Trophoblast cell (in vitro differentiated cells and primary cell): ENCODE measurements around the gene CHST11.

Source experiments
- DNase-seq, 2 donors: peaks; one replicate each; pipeline ENCODE4 v3.0.0-alpha.2; 2016
- H2AFZ ChIP-seq: 2 replicates; pipeline ENCODE4 v1.6.1; 2013; ENCODE audit warnings: low read length, moderate library complexity, mild to moderate bottlenecking; ENCODE audit not compliant: insufficient read depth, poor library complexity
- H2AK5ac ChIP-seq: 2 replicates; pipeline ENCODE4 v1.6.1; 2013; ENCODE audit warnings: mild to moderate bottlenecking, low read length
- H2BK120ac ChIP-seq: 2 replicates; pipeline ENCODE4 v1.6.1; 2013; ENCODE audit warnings: low read length, mild to moderate bottlenecking, moderate library complexity; ENCODE audit not compliant: insufficient read depth, poor library complexity
- H2BK12ac ChIP-seq: 2 replicates; pipeline ENCODE4 v1.6.1; 2013; ENCODE audit warnings: mild to moderate bottlenecking, low read length, moderate library complexity
- H2BK5ac ChIP-seq: 2 replicates; pipeline ENCODE4 v1.6.1; 2013; ENCODE audit warnings: low read length, low read depth, moderate library complexity, mild to moderate bottlenecking; ENCODE audit not compliant: poor library complexity
- H3K14ac ChIP-seq: 2 replicates; pipeline ENCODE4 v1.6.1; 2013; ENCODE audit warnings: mild to moderate bottlenecking, low read length
- H3K18ac ChIP-seq: 2 replicates; pipeline ENCODE4 v1.6.1; 2013; ENCODE audit warnings: mild to moderate bottlenecking, low read length
- H3K23ac ChIP-seq: 2 replicates; pipeline ENCODE4 v1.6.1; 2013; ENCODE audit warnings: low read length
- H3K27ac ChIP-seq: 2 replicates; pipeline ENCODE4 v1.5.1; 2013; ENCODE audit warnings: low read depth, mild to moderate bottlenecking, inconsistent platforms, low read length, moderate library complexity
- H3K27me3 ChIP-seq: 2 replicates; pipeline ENCODE4 v1.6.1; 2013; ENCODE audit warnings: inconsistent platforms, mild to moderate bottlenecking, low read length, moderate library complexity; ENCODE audit not compliant: insufficient read depth
- H3K36me3 ChIP-seq, 2 experiments: 1 replicate in 1 of 2; 2 replicates in 1 of 2; pipeline ENCODE4 v1.6.1; 2013; ENCODE audit warnings: low read length in 2 of 2, mild to moderate bottlenecking in 2 of 2, moderate library complexity in 1 of 2; ENCODE audit not compliant: insufficient read depth in 2 of 2, control insufficient read depth in 1 of 2
- H3K4ac ChIP-seq: 2 replicates; pipeline ENCODE4 v1.6.1; 2013; ENCODE audit warnings: low read depth, mild to moderate bottlenecking, low read length, moderate library complexity
- H3K4me1 ChIP-seq, 2 experiments: 1 replicate in 1 of 2; 2 replicates in 1 of 2; pipeline ENCODE4 v1.6.1; 2013; ENCODE audit warnings: low read length in 2 of 2, mild to moderate bottlenecking in 2 of 2, moderate library complexity in 1 of 2; ENCODE audit not compliant: insufficient read depth in 2 of 2, control insufficient read depth in 1 of 2
- H3K4me2 ChIP-seq: 2 replicates; pipeline ENCODE4 v1.6.1; 2013; ENCODE audit warnings: inconsistent platforms, mild to moderate bottlenecking, low read length, moderate library complexity
- H3K4me3 ChIP-seq: 2 replicates; pipeline ENCODE4 v1.5.1; 2013; ENCODE audit warnings: mild to moderate bottlenecking, low read depth, low read length, inconsistent platforms
- H3K79me1 ChIP-seq: one replicate; pipeline ENCODE4 v1.6.1; 2013; ENCODE audit warnings: low read length
- H3K79me2 ChIP-seq: 2 replicates; pipeline ENCODE4 v1.6.1; 2013; ENCODE audit warnings: low read length, mild to moderate bottlenecking; ENCODE audit not compliant: control insufficient read depth, insufficient read depth, poor library complexity
- H3K9ac ChIP-seq: 2 replicates; pipeline ENCODE4 v1.6.1; 2013; ENCODE audit warnings: mild to moderate bottlenecking, low read length
- H3K9me3 ChIP-seq: 2 replicates; pipeline ENCODE4 v1.6.1; 2013; ENCODE audit warnings: low read depth, mild to moderate bottlenecking, control low read depth, inconsistent platforms, low read length; ENCODE audit not compliant: insufficient read depth
- H4K12ac ChIP-seq: 2 replicates; pipeline ENCODE4 v1.6.1; 2013; ENCODE audit warnings: low read depth, mild to moderate bottlenecking, low read length, moderate library complexity
- H4K8ac ChIP-seq: 2 replicates; pipeline ENCODE4 v1.6.1; 2013; ENCODE audit warnings: low read depth, mild to moderate bottlenecking, low read length, moderate library complexity
- H4K91ac ChIP-seq: one replicate; pipeline ENCODE4 v1.6.1; 2013; ENCODE audit warnings: low read depth, mild to moderate bottlenecking, low read length, moderate library complexity
- WGBS: extraction: QIAGEN DNeasy Blood & Tissue Kit; methylation state at CpG from one replicate; pipeline ENCODE4 v1.1.7; 2013; ENCODE audit warnings: missing lambda C conversion rate; ENCODE audit not compliant: insufficient read length, insufficient coverage; ENCODE audit errors: extremely low coverage; 5-methylcytosine and 5-hydroxymethylcytosine counted together

The CHST11 gene

DNA sequence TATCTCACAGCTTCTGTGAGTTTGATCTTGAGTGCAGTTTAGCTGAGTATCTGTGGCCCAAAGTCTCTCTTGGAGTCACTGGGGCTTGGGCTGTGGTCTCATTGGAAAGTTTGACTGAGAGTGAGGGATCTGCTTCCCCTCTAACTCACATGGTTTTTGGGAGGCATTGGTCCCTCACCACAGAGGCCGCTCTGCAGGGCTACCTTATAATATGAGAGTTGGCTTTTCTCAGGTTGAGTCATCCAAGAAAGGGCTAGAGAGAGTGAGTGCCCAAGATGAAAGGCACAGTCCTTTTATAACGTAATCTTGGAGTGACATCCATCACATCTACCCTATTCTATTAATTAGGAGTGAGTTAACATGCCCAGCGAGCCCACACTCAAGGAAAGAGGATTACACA is 325.5 kb downstream of the CHST11 start:
- Histone ChIP-seq H4K8ac (no peak overlapping the region), H3K18ac (no peak overlapping the region), H4K91ac (no peak overlapping the region), H3K36me3 (no peaks in the 10 kb centered on the region), H3K27me3 (no peaks in the 10 kb centered on the region), H3K9ac (no peak overlapping the region), H2AFZ (no peak overlapping the region), H3K27ac (no peak overlapping the region), H2AK5ac (no peak overlapping the region), H4K12ac (no peak overlapping the region), H3K79me2 (no peaks in the 10 kb centered on the region), H2BK120ac (no peak overlapping the region), H2BK12ac (no peak overlapping the region), H3K4ac (no peak overlapping the region), H3K14ac (no peak overlapping the region), H3K4me2 (no peak overlapping the region), H3K79me1 (no peaks in the 10 kb centered on the region), H3K23ac (no peak overlapping the region), H2BK5ac (no peak overlapping the region), H3K4me3 (no peak overlapping the region), H3K4me1 (no peaks in the 10 kb centered on the region), H3K9me3 (peaks cover 6% of the 10 kb centered on the region)
- no CpG with 5 or more reads among the region's 3 CpGs for WGBS
- no peak for DNase-seq

DNA sequence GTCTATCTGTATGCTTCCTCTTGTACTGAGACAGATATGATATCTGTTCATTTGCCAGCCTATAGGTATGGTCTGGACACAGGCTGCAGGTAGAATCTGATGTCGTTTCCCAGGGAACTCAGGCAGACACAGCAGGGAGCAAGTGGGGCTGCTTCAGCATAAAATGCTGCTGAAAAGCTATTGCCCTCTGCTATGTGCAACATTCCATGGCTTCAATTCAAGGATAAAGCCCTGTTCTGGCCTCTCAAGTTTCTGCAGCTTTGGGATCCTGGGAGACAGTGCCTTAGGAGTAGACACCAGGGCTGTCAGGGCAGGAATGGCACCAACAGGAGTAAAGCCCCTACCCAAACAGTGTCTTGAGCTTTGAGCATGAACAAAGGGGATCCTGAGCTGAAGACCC is 327.8 kb downstream of the CHST11 start:
- H3K27me3 ChIP-seq = no peaks in the 10 kb centered on the region
- H3K23ac ChIP-seq = no peak overlapping the region
- H3K27ac ChIP-seq = no peak overlapping the region
- no peak for DNase-seq
- no peak overlapping the region for H2BK12ac ChIP-seq
- no peak overlapping the region for H2BK120ac ChIP-seq
- H4K12ac ChIP-seq = no peak overlapping the region
- H2BK5ac ChIP-seq = no peak overlapping the region
- H3K4me1 ChIP-seq = peaks cover 0 to 3% of the 10 kb centered on the region in 2 experiments
- no peak overlapping the region for H3K9ac ChIP-seq
- H4K91ac ChIP-seq = no peak overlapping the region
- no peak overlapping the region for H3K4me3 ChIP-seq
- no peaks in the 10 kb centered on the region for H3K36me3 ChIP-seq
- no peak overlapping the region for H2AFZ ChIP-seq
- H3K4ac ChIP-seq = no peak overlapping the region
- H3K4me2 ChIP-seq = no peak overlapping the region
- no peaks in the 10 kb centered on the region for H3K79me1 ChIP-seq
- H3K18ac ChIP-seq = no peak overlapping the region
- H2AK5ac ChIP-seq = no peak overlapping the region
- H4K8ac ChIP-seq = no peak overlapping the region
- H3K79me2 ChIP-seq = no peaks in the 10 kb centered on the region
- WGBS = no CpG with 5 or more reads among the region's 1 CpG
- peaks cover 6% of the 10 kb centered on the region for H3K9me3 ChIP-seq
- H3K14ac ChIP-seq = no peak overlapping the region

GRCh38 chr12:104785886-104786285 is 329.1 kb downstream of the CHST11 start:
- no CpG with 5 or more reads among the region's 5 CpGs for WGBS
- Histone ChIP-seq H2BK12ac (no peak overlapping the region), H4K12ac (no peak overlapping the region), H2AK5ac (no peak overlapping the region), H4K8ac (no peak overlapping the region), H3K14ac (no peak overlapping the region), H3K9me3 (peaks cover 2% of the 10 kb centered on the region), H2AFZ (no peak overlapping the region), H3K4me3 (no peak overlapping the region), H3K36me3 (no peaks in the 10 kb centered on the region), H3K79me2 (no peaks in the 10 kb centered on the region), H3K27me3 (no peaks in the 10 kb centered on the region), H3K9ac (no peak overlapping the region), H3K18ac (no peak overlapping the region), H3K27ac (no peak overlapping the region), H3K79me1 (no peaks in the 10 kb centered on the region), H3K4ac (no peak overlapping the region), H4K91ac (no peak overlapping the region), H3K4me2 (no peak overlapping the region), H3K4me1 (peaks cover 0 to 5% of the 10 kb centered on the region in 2 experiments), H3K23ac (no peak overlapping the region), H2BK120ac (no peak overlapping the region), H2BK5ac (no peak overlapping the region)
- no peak for DNase-seq

DNA sequence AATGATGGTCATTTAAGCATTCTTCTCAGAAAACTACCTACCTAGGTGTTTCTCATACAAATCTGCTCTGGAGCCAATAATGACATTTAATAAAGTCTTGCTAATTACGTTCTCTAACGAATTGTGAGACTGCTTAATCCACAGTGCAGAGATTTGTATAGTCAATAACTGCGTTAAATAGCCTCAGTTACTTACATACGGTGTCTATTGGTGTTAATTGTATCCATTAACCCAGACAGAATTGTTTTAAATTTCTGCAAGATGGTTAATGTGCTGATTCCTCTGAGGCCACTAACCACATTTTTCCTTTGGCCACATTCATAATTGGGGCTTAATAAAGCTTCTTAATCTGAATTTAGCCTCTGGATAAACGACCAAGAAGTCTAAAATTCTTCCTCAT is 329.6 kb downstream of the CHST11 start:
- no peak overlapping the region for H3K4me2 ChIP-seq
- H3K79me1 ChIP-seq = no peaks in the 10 kb centered on the region
- H4K91ac ChIP-seq = no peak overlapping the region
- no peak overlapping the region for H2AFZ ChIP-seq
- no peak overlapping the region for H3K18ac ChIP-seq
- peaks cover 2% of the 10 kb centered on the region for H3K9me3 ChIP-seq
- no peak for DNase-seq
- no peaks in the 10 kb centered on the region for H3K27me3 ChIP-seq
- H3K9ac ChIP-seq = no peak overlapping the region
- no peak overlapping the region for H4K8ac ChIP-seq
- H2BK12ac ChIP-seq = no peak overlapping the region
- no peak overlapping the region for H3K27ac ChIP-seq
- H3K23ac ChIP-seq = no peak overlapping the region
- H2AK5ac ChIP-seq = no peak overlapping the region
- no CpG with 5 or more reads among the region's 5 CpGs for WGBS
- no peak overlapping the region for H2BK120ac ChIP-seq
- H3K4me3 ChIP-seq = no peak overlapping the region
- H3K4me1 ChIP-seq = peaks cover 0 to 5% of the 10 kb centered on the region in 2 experiments
- H3K36me3 ChIP-seq = no peaks in the 10 kb centered on the region
- H3K14ac ChIP-seq = no peak overlapping the region
- no peaks in the 10 kb centered on the region for H3K79me2 ChIP-seq
- no peak overlapping the region for H3K4ac ChIP-seq
- no peak overlapping the region for H2BK5ac ChIP-seq
- H4K12ac ChIP-seq = no peak overlapping the region
